Breast epithelium (tissue), 3 donors: ENCODE data around the gene RNASE13.

Source experiments
- POLR2A ChIP-seq: fragments of 450-650 bp; IDR thresholded peaks from one replicate; pipeline ENCODE4 v1.6.1; 2016; ENCODE audit warnings: antibody characterized with exemption, mild to moderate bottlenecking, moderate library complexity
- POLR2AphosphoS5 ChIP-seq, 3 donors: sonication (generic); formaldehyde crosslinking; IDR thresholded peaks; one replicate each; pipeline ENCODE4 v1.6.1; 2017; ENCODE audit warnings: antibody characterized with exemption in 3 of 3
- TF ChIP-seq, protein P1 (sequence below), 3 donors: fragments of 450-650 bp; IDR thresholded peaks; one replicate each; pipeline ENCODE4 v1.5.1; 2016 to 2017; ENCODE audit warnings: antibody characterized with exemption in 3 of 3, mild to moderate bottlenecking in 3 of 3, moderate library complexity in 3 of 3

DNA sequence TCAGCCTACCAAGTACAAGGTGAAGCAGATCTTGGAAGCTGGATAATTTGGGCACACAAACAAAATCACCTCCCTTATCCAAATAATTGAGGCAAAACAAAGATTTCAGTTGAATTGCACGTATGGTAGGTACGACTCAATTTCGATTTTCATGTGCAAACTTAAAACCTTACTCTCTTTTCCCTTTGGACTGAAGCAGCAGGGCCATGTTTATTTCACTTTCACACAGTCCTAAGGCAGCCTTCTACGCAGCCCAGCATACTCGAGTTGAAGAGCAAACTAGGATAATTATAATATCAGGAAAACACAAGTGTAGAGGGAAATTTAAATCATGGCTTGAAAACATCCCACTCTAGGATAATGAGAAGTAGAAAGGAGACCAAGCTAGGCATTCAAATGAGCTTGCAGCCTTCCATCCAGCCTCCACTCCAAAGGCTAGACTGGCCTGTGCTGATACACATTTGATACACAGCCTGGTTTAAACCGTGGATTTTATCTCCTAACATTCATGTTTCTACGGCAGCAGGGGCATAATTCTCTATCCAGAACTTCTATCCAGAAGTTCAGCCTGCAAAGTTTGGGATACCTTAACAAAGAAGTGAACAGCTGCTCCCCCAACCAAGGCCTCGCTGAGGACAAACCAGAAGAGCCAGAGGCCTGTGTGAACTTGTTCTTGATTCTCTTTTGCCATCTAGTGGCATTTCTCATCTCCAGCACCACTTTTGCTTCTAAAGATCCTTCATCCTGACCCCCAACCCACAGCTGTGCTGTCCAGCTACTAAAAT, 5.2 kb upstream of the RNASE13 start:
- TF ChIP-seq, protein P1, sequence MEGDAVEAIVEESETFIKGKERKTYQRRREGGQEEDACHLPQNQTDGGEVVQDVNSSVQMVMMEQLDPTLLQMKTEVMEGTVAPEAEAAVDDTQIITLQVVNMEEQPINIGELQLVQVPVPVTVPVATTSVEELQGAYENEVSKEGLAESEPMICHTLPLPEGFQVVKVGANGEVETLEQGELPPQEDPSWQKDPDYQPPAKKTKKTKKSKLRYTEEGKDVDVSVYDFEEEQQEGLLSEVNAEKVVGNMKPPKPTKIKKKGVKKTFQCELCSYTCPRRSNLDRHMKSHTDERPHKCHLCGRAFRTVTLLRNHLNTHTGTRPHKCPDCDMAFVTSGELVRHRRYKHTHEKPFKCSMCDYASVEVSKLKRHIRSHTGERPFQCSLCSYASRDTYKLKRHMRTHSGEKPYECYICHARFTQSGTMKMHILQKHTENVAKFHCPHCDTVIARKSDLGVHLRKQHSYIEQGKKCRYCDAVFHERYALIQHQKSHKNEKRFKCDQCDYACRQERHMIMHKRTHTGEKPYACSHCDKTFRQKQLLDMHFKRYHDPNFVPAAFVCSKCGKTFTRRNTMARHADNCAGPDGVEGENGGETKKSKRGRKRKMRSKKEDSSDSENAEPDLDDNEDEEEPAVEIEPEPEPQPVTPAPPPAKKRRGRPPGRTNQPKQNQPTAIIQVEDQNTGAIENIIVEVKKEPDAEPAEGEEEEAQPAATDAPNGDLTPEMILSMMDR (IDR thresholded peaks at IDR 0.05): peak; percentile 48 to 78 (median 75)
- TF ChIP-seq POLR2AphosphoS5 (IDR thresholded peaks at IDR 0.05) (no peak), POLR2A (no peak)
